Measurements from ENCODE around the gene AP2B1.

DNA sequence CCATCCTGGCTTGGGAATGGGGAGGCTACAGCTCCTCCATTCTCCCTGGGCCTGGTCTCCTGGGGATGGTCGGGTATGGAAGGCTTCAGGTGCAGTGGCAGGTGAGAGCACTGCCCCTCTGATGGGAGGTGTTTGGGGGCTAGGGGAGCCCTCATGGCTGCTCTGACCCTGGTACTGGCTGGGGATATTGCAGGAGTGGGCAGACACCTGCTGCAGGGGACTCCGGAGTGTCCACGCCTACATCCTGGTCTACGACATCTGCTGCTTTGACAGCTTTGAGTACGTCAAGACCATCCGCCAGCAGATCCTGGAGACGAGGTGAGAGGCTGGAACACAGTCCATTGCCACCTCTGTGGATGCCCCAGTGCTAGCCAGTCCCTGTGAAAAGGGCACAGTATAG, 153.1 kb downstream of the AP2B1 start:
- TF ChIP-seq, protein P1, sequence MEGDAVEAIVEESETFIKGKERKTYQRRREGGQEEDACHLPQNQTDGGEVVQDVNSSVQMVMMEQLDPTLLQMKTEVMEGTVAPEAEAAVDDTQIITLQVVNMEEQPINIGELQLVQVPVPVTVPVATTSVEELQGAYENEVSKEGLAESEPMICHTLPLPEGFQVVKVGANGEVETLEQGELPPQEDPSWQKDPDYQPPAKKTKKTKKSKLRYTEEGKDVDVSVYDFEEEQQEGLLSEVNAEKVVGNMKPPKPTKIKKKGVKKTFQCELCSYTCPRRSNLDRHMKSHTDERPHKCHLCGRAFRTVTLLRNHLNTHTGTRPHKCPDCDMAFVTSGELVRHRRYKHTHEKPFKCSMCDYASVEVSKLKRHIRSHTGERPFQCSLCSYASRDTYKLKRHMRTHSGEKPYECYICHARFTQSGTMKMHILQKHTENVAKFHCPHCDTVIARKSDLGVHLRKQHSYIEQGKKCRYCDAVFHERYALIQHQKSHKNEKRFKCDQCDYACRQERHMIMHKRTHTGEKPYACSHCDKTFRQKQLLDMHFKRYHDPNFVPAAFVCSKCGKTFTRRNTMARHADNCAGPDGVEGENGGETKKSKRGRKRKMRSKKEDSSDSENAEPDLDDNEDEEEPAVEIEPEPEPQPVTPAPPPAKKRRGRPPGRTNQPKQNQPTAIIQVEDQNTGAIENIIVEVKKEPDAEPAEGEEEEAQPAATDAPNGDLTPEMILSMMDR (optimal IDR thresholded peaks at IDR 0.05 in 1 of 3, IDR thresholded peaks at IDR 0.05 in 1 of 3, conservative IDR thresholded peaks at IDR 0.05 in 1 of 3; ENCODE audit: extremely low read depth in 1 of 3, insufficient read depth in 2 of 3, low read length in 3 of 3), result no peak
- no peak for TF ChIP-seq EZH2 (IDR thresholded peaks at IDR 0.05; ENCODE audit: low read length)
